Smooth muscle cell (in vitro differentiated cells): ENCODE measurements around the gene CFAP410. TPM values are rescaled to one million over a fixed set of nuclear protein-coding genes. Genes with fewer than 3 reads are reported as not detected.

Experiments
- DNase-seq: peaks from one replicate; lab custom pipeline; 2025; ENCODE audit not compliant: unreplicated experiment; lab: John Stamatoyannopoulos, UW
- H2AFZ ChIP-seq: fragments of 200-600 bp; sonication (generic); 2 replicates; pipeline ENCODE4 v1.6.0; 2016; ENCODE audit warnings: antibody characterized with exemption, low read depth, mild to moderate bottlenecking
- H3F3A ChIP-seq: fragments of 200-600 bp; sonication (generic); 2 replicates; pipeline ENCODE4 v1.6.0; 2017; ENCODE audit warnings: antibody characterized with exemption, low read depth
- H3K27ac ChIP-seq: fragments of 200-600 bp; sonication (generic); 2 replicates; pipeline ENCODE4 v1.5.1; 2016; ENCODE audit warnings: low read depth, mild to moderate bottlenecking
- H3K27me3 ChIP-seq: fragments of 200-600 bp; sonication (generic); 2 replicates; pipeline ENCODE4 v1.6.1; 2016; ENCODE audit warnings: low read depth, mild to moderate bottlenecking
- H3K36me3 ChIP-seq: fragments of 200-600 bp; sonication (generic); 2 replicates; pipeline ENCODE4 v1.5.1; 2016; ENCODE audit warnings: low read depth
- H3K4me1 ChIP-seq: fragments of 200-600 bp; sonication (generic); 2 replicates; pipeline ENCODE4 v1.5.1; 2016; ENCODE audit warnings: low read depth
- H3K4me2 ChIP-seq: fragments of 200-600 bp; sonication (generic); 2 replicates; pipeline ENCODE4 v1.6.0; 2016; ENCODE audit warnings: mild to moderate bottlenecking
- H3K4me3 ChIP-seq: fragments of 200-600 bp; sonication (generic); 2 replicates; pipeline ENCODE4 v1.5.1; 2016; ENCODE audit warnings: mild to moderate bottlenecking
- H3K79me2 ChIP-seq: fragments of 200-600 bp; sonication (generic); 2 replicates; pipeline ENCODE4 v1.6.0; 2016; ENCODE audit warnings: low read depth, mild to moderate bottlenecking
- H3K9ac ChIP-seq: fragments of 200-600 bp; sonication (generic); 2 replicates; pipeline ENCODE4 v1.6.0; 2016; ENCODE audit warnings: low read depth
- H3K9me3 ChIP-seq: fragments of 200-600 bp; sonication (generic); replicated peaks from 2 replicates; pipeline ENCODE4 v1.5.1; 2016; ENCODE audit warnings: low read depth
- H4K20me1 ChIP-seq: fragments of 200-600 bp; sonication (generic); 2 replicates; pipeline ENCODE4 v1.6.0; 2016; ENCODE audit warnings: low read depth
- WGBS: methylation state at CpG from one replicate; pipeline ENCODE4 v1.1.7; 2016; ENCODE audit warnings: low lambda C conversion rate; 5-methylcytosine and 5-hydroxymethylcytosine counted together
- polyA plus RNA-seq: library from polyadenylated mRNA; unstranded; fragments of >200 nt; fragmentation: Nextera tagmentation; extraction: Ambion mirVana; gene quantifications from 2 replicates; pipeline ENCODE4 v1.2.1, GENCODE V29; 2016
- total RNA-seq: library from RNA; depleted of rRNA; stranded (reverse); fragments of >200 nt; gene quantifications from 2 replicates; pipeline ENCODE4 v1.2.3, GENCODE V29; 2014
- TF ChIP-seq, protein P1 (sequence below): fragments of 200-600 bp; sonication (generic); IDR thresholded peaks from 2 replicates; pipeline ENCODE4 v1.5.1; 2017; ENCODE audit warnings: borderline replicate concordance, mild to moderate bottlenecking, antibody characterized with exemption; ENCODE audit not compliant: insufficient read depth, poor library complexity, severe bottlenecking

Gene CFAP410
- total and polyA plus RNA-seq, 2 experiments from 2014 or later, result 6.5 to 21.7 TPM

- Histone ChIP-seq H3K79me2 (no peaks in the 10 kb centered on the region), H3F3A (no peaks in the 10 kb centered on the region), H3K27ac (no peak overlapping the region), H3K27me3 (no peaks in the 10 kb centered on the region), H3K4me2 (no peak overlapping the region), H2AFZ (no peak overlapping the region), H4K20me1 (no peaks in the 10 kb centered on the region), H3K9me3 (no peaks in the 10 kb centered on the region), H3K36me3 (no peaks in the 10 kb centered on the region), H3K4me3 (no peak overlapping the region), H3K4me1 (no peaks in the 10 kb centered on the region), H3K9ac (no peak overlapping the region)
- TF ChIP-seq, protein P1, sequence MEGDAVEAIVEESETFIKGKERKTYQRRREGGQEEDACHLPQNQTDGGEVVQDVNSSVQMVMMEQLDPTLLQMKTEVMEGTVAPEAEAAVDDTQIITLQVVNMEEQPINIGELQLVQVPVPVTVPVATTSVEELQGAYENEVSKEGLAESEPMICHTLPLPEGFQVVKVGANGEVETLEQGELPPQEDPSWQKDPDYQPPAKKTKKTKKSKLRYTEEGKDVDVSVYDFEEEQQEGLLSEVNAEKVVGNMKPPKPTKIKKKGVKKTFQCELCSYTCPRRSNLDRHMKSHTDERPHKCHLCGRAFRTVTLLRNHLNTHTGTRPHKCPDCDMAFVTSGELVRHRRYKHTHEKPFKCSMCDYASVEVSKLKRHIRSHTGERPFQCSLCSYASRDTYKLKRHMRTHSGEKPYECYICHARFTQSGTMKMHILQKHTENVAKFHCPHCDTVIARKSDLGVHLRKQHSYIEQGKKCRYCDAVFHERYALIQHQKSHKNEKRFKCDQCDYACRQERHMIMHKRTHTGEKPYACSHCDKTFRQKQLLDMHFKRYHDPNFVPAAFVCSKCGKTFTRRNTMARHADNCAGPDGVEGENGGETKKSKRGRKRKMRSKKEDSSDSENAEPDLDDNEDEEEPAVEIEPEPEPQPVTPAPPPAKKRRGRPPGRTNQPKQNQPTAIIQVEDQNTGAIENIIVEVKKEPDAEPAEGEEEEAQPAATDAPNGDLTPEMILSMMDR, result no peak
- no peak for DNase-seq
- 91% methylated on average over 4 of the region's 5 CpGs for WGBS
These were observed 40.3 kb upstream of the CFAP410 start for GRCh38 chr21:44379515-44379848.

- Histone ChIP-seq H3K27me3 (no peaks in the 10 kb centered on the region), H3K36me3 (no peaks in the 10 kb centered on the region), H4K20me1 (no peaks in the 10 kb centered on the region), H3K4me3 (no peak overlapping the region), H3K9ac (no peak overlapping the region), H3K79me2 (no peaks in the 10 kb centered on the region), H3K27ac (no peak overlapping the region), H3K9me3 (no peaks in the 10 kb centered on the region), H3K4me1 (no peaks in the 10 kb centered on the region), H3F3A (no peaks in the 10 kb centered on the region), H2AFZ (no peak overlapping the region), H3K4me2 (no peak overlapping the region)
- TF ChIP-seq, protein P1, result no peak
- no peak for DNase-seq
- WGBS, result 96% methylated on average over 33 of the region's 34 CpGs
These were observed 39.7 kb upstream of the CFAP410 start for GRCh38 chr21:44378646-44379514.

DNA sequence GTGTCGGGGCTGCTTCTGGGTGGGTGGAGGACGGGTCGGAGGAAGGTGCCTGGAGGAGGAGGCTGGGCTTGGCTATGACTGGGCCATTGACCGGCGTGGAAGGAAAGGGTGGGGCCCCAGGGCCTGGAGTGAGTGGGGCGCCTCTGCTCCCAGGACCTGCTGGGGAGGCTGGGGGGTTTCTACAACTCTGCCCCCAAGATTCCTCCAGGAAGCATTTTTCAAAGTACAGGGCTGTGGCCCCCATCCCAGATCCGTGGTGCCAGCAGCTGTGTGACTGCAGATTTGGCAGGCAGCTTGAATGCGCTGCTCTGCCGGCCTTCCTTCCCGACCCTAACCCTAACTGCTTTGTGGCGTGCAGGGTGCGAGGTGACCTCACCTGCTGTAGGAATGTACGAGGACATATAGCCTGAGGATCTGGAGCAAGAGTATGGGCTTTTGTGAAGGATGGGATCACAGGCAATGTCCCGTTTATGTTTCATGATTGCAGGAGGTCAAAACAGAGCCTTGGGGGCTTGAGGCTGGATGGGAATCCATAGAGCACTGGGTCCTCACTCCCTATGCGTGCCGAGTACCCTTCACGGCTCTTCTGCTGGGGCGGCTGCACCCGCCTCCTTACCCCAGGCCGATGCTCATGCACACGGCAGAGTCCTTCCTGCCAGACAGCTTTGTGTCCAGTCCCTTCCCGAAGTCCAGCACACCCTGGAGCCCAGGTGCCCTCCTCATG lies 38.9 kb upstream of the CFAP410 start:
- Histone ChIP-seq H3K9me3 (no peaks in the 10 kb centered on the region), H3K9ac (no peak overlapping the region), H3F3A (no peaks in the 10 kb centered on the region), H4K20me1 (no peaks in the 10 kb centered on the region), H3K36me3 (no peaks in the 10 kb centered on the region), H3K4me2 (no peak overlapping the region), H3K27me3 (no peaks in the 10 kb centered on the region), H3K27ac (no peak overlapping the region), H3K4me3 (no peak overlapping the region), H3K79me2 (no peaks in the 10 kb centered on the region), H3K4me1 (no peaks in the 10 kb centered on the region), H2AFZ (no peak overlapping the region)
- DNase-seq, result no peak
- WGBS, result 90% methylated on average over 21 of the region's 22 CpGs
- TF ChIP-seq, protein P1, result no peak
